Measurements from ENCODE around the gene PAGR1.
"Not testable (repeated sequence)": the region's sequence is repeated elsewhere in the genome, so short reads cannot be mapped to it uniquely, and the experiment has no call there.

PAGR1 gene

DNA sequence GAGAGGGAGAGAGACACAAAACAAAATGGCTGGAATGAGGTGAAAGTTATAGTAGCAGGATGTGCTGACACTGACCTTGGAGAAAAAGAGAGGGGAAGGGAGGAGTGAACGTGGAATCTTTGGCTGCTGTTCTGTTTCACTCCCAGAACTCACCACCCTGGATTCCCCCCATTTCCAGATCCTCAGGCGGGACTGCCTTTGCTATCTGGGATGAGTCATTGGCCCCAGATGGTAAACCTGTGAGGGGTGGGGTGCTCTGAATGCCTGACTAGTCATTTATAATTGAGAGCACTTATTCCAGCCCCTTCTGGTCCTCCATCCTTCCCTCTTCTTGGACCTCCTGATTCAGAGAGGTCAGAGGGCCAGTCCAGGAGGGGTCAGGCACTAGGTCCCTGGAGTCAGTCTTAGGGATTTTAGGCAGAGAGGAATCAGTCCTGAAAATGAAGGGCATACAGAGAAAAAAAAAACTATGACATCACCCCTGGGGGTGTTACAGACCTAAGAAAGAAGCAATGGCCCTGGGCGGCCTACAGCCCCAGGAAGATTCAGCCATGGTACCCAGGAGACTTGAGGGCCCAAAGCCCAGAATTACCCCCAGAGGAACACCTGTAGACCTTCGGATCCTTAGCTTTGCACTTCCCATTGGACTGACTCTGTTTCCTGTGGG, 40.1 kb upstream of the PAGR1 start:
- no peak overlapping the region for H3K4me3 ChIP-seq (ENCODE audit: low read depth, low read length)
- TF ChIP-seq, protein P1, sequence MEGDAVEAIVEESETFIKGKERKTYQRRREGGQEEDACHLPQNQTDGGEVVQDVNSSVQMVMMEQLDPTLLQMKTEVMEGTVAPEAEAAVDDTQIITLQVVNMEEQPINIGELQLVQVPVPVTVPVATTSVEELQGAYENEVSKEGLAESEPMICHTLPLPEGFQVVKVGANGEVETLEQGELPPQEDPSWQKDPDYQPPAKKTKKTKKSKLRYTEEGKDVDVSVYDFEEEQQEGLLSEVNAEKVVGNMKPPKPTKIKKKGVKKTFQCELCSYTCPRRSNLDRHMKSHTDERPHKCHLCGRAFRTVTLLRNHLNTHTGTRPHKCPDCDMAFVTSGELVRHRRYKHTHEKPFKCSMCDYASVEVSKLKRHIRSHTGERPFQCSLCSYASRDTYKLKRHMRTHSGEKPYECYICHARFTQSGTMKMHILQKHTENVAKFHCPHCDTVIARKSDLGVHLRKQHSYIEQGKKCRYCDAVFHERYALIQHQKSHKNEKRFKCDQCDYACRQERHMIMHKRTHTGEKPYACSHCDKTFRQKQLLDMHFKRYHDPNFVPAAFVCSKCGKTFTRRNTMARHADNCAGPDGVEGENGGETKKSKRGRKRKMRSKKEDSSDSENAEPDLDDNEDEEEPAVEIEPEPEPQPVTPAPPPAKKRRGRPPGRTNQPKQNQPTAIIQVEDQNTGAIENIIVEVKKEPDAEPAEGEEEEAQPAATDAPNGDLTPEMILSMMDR (IDR thresholded peaks at IDR 0.05; ENCODE audit: control insufficient read depth, extremely low read depth, insufficient read depth) = no peak
- DNase-seq (ENCODE audit: low read depth) = no peak

DNA sequence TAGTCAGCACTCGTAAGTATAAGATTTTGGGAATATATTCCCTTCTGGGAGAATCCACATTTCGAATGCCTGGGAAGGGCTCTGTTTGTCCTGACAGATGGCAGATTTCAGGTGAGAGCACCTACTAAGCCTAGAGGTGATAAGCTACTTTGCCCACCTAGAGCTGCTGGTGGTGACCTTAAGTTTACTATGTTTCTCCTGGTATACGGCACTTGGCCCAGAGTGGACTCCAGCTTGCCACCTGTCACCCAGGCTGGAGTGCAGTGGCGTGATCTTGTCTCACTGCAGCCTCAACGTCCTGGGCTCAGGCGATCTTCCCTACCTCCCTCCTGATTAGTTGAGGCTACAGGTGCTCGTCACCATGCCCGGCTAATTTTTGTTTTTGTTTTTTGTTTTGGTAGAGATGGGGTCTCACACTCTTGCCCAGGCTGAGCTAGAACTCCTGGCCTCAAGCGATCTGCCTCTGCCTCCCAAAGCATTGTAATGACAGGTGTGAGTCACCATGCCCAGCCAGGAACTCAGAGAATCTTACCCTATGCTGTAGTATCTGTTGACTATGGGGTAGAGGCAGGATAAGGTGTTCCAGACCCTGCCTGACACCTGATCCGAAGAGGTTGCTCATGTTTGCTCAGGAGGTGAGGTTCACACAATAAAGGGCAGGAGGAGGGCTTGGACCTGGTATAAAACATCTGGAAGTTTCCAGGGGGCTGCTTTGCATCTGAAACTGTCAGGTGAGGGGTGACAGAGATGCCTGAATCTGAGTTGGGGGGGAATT, 38.2 kb upstream of the PAGR1 start, which contains the start of gene ZG16:
ZG16 (plus strand) TSS at position 681 of the 775 bp plus-strand sequence. CDS start 1,011 bp downstream, outside the sequence.
- TF ChIP-seq, protein P1 (IDR thresholded peaks at IDR 0.05; ENCODE audit: control insufficient read depth, extremely low read depth, insufficient read depth) = no peak
- no peak for DNase-seq (ENCODE audit: low read depth)

DNA sequence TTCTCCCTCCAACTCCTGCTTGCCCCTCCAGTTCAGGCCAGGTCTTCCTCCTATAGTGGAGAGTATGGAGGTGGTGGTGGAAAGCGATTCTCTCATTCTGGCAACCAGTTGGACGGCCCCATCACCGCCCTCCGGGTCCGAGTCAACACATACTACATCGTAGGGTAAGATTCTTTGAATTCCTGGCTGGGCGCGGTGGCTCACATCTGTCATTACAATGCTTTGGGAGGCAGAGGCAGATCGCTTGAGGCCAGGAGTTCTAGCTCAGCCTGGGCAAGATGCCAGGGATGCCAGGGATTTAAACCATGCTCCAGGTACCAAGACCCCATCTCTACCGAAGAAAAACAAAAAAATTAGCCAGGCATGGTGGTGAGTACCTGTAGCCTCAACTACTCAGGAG, 36.5 kb upstream of the PAGR1 start:
- TF ChIP-seq, protein P1 (IDR thresholded peaks at IDR 0.05; ENCODE audit: control insufficient read depth, extremely low read depth, insufficient read depth) = no peak
- DNase-seq (ENCODE audit: low read depth) = no peak
- no peak overlapping the region for H3K4me3 ChIP-seq (ENCODE audit: low read depth, low read length)

More for the DNA sequence above, 38.2 kb upstream of the PAGR1 start, which contains the start of gene ZG16:
- no peak within 1 kb of the TSS for H3K4me3 ChIP-seq (ENCODE audit: low read depth, low read length)

DNA sequence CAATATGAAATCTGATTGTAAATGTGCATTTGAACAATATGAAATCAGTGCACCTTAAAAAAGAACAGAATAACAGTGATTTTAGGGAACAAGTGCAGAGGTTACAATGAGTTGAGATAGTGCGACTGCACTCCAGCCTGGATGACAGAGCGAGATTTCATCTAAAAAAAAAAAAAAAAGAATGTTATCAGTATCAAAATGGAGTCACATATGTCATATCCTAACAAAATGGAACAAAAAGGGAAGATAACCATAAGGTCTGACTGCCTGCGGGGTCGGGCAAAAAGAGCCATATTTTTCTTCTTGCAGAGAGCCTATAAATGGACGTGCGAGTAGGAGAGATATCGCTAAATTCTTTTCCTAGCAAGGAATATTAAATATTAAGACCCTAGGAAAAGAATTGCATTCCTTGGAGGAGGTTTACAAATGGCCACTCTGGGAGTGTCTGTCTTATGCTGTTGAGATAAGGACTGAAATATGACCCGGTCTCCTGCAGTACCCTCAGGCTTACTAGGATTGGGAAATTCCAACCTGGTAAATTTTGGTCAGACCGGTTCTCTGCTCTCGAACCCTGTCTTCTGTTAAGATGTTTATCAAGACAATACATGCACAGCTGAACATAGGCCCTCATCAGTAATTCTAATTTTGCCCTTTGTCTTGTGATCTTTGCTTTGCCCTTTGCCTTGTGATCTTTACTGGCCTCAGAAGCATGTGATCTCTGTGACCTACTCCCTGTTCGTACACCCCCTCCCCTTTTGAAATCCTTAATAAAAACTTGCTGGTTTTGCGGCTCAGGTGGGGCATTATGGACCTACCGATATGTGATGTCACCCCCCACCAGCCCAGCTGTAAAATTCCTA, 32.6 kb upstream of the PAGR1 start:
- not testable (repeated sequence) for DNase-seq (ENCODE audit: low read depth); H3K4me3 ChIP-seq (ENCODE audit: low read depth, low read length)

DNA sequence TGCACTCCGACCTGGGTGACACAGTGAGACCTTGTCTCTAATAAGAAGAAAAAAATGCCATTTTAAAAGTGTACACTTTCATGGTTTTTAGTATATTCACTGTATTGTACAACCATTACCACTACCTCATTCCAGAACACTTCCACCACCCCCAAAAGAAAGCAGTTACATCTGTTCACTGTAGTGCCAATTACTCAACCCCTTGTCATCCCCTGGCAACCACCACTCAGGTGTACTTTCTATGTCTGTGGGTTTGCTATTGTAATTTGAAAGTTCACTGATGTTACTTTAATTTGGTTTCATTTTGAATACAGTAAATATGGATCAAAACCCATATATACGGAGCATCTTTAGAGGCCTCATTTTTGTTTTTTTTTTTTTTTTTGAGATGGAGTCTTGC, 31.8 kb upstream of the PAGR1 start:
- TF ChIP-seq, protein P1 (IDR thresholded peaks at IDR 0.05; ENCODE audit: control insufficient read depth, extremely low read depth, insufficient read depth) = no peak

DNA sequence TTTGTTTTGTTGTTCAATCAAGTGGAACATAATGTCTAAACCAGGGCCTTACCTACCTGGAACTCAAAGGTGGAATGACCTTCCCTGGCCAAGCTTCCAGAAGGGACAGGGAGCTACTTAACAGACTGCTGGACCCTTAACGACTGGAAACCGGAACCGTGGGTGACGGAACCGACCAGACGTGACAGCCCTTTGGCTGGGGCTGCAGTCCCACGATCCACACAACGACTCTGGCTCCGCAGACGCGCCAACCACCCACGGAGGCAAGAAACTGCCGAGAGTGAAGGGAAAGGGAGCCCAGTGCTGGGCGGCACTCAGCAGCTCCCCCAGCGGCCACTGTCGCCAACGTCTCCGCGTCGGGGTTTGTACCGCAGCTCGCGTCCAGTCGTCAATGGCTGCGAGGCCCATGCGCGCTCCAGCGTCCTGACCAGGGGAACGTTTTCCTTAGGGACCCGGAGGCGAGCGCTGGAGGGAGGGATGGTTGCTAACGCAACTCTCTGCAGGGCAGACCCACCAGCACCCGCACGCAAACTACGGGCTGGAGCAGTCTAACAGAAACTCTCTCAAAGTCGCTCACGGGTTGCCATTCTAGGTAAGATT, 31.0 kb upstream of the PAGR1 start:
- H3K4me3 ChIP-seq (ENCODE audit: low read depth, low read length) = no peak overlapping the region
- no peak for DNase-seq (ENCODE audit: low read depth)
- TF ChIP-seq, protein P1 (IDR thresholded peaks at IDR 0.05; ENCODE audit: control insufficient read depth, extremely low read depth, insufficient read depth) = no peak

More for the DNA sequence above, 31.8 kb upstream of the PAGR1 start:
- DNase-seq (ENCODE audit: low read depth) = no peak
- no peak overlapping the region for H3K4me3 ChIP-seq (ENCODE audit: low read depth, low read length)

DNA sequence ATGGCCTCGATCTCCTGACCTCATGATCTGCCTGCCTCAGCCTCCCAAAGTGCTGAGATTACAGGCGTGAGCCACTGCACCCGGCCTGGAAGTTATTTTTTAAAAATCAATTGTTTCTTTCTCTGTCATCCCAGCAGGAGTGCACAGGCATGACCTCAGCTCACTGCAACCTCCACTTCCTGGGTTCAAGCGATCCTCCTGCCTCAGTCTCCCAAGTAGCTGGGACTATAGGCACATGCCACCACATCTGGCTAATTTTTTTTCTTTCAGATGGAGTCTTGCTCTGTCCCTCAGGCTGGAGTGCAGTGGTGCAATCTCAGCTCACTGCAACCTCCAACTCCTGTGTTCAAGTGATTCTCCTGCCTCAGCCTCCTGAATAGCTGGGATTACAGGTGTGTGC, 28.8 kb upstream of the PAGR1 start:
- H3K4me3 ChIP-seq (ENCODE audit: low read depth, low read length); DNase-seq (ENCODE audit: low read depth): not testable (repeated sequence)
